GM20000 (cell line): Measurements from ENCODE around the gene SLC22A23.

ENCODE experiments used
- DNase-seq: peaks from one replicate; pipeline ENCODE4 v3.0.0; 2012; ENCODE audit warnings: low spot score
- TF ChIP-seq, protein P1 (sequence below): IDR thresholded peaks from 2 replicates; pipeline ENCODE4 v1.5.1; 2012; ENCODE audit warnings: mild to moderate bottlenecking, control low read depth; ENCODE audit errors: extremely low read depth, missing control alignments

SLC22A23 gene

DNA sequence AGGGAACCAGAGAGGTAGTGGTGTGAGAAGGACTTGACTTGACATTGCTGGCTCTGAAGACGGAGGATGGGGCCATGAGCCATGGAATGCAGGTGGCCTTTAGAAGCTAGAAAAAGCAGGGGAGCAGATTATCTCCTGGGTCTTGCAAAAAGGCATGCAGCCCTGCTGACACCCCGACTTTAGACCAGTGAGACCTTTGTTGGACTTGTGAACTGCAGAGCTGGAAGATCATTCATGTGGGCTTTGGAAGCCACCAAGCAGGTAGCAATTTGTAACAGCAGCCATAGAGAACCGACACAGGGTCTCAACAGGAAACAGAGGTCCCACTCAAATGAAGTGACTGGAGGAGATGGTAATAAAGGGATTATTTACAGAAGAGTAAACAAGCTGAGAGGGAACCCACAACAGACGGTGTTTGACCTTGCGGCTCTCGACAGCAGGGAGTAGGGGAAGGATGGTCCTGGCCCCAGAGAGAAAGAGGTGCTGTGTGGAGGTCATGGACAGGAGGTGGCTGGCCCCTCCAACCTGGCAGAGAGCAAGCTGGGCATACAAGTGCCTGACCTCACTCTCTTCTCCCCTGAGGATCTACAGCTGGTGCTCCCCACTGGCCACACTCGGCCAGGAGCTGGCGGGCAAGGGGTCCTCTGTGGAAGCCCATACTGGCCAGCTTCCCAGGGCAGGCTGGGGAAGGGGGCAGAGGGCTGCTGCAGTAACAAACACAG is 43.9 kb downstream of the SLC22A23 start:
- no peak for DNase-seq
- TF ChIP-seq, protein P1, sequence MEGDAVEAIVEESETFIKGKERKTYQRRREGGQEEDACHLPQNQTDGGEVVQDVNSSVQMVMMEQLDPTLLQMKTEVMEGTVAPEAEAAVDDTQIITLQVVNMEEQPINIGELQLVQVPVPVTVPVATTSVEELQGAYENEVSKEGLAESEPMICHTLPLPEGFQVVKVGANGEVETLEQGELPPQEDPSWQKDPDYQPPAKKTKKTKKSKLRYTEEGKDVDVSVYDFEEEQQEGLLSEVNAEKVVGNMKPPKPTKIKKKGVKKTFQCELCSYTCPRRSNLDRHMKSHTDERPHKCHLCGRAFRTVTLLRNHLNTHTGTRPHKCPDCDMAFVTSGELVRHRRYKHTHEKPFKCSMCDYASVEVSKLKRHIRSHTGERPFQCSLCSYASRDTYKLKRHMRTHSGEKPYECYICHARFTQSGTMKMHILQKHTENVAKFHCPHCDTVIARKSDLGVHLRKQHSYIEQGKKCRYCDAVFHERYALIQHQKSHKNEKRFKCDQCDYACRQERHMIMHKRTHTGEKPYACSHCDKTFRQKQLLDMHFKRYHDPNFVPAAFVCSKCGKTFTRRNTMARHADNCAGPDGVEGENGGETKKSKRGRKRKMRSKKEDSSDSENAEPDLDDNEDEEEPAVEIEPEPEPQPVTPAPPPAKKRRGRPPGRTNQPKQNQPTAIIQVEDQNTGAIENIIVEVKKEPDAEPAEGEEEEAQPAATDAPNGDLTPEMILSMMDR = no peak

DNA sequence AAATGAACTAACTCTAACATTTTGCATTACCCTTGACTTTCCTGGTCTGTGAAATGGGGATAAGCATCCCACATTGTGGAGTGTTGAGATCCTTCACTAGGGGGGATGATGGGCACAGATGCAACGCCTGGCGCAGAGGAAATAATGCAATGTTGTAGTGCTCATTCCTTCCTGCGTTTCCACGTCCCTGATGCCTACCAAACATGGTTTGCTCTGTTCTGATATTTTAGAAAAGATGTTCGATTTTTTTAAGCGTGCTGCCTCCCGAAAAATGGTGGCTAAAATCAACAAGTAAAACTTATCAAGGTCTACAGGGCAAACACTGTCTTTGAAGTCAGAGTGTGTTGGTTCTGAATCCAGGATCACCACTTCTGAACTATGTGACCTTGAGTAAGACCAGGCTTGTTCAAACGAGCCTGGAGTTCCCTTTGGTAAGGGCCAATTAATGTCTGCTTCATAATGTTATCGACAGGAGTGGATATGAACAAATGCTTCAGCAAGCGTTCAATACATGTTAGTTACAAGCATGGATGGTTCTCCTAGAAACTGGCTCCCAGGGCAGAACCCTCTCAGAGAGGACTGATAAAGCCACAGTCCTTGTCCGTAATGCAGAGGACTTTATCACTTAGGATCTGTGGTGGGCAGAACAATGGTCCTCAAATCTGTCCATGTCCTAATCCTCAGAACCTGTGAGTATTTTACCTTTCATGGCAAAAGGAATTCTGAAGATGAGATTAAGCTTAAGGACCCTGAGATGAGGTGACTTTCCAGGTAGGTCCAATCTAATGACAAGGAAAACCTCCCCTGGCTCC is 44.7 kb downstream of the SLC22A23 start:
- TF ChIP-seq, protein P1 = no peak
- DNase-seq = no peak

DNA sequence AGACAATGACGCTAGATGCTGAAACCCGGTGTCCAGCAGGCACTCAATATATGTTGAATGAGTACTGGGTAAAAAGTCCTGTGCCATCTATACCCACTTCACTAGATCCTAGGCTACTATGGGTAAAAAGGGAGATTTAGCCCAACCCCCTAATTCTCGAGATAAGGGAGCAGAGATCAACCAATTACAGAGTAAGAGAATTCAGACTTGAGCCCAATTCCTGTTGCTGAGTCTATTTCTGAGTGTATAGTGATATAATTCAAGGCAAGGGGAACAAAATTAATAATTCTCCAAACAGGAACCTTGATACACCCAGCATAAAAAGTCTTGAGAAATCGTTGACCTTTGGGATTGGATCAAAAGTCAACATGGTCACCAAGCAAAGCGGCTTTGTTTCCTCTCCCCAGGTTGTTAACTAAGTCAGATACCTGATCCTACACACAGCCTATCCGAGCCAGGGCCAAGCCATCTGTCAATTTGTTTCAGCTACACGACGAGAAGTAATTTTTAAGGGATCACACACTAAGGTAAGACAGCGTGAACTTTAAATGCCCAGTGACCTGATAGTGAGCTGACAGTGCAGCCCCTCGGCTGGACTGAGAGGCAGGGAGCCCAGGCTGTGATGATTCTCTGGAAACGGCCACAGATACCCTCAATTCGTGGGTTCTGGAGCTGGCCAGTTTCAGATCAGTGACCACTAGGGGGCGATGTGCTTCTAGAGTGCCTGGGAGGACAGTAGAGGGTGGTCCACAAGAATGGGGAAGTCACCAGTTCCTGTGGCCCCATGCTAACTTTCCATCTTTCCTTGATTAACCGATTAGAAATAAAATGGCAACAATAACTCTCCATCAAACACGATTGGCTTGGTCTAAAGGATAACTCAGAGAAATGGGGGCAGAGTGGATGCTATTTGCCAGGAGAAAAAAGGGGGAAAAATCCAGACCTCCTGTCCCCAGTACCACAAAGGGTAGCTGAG is 46.2 kb downstream of the SLC22A23 start:
- TF ChIP-seq, protein P1 = peak; percentile 40
- DNase-seq = peak; percentile 55

DNA sequence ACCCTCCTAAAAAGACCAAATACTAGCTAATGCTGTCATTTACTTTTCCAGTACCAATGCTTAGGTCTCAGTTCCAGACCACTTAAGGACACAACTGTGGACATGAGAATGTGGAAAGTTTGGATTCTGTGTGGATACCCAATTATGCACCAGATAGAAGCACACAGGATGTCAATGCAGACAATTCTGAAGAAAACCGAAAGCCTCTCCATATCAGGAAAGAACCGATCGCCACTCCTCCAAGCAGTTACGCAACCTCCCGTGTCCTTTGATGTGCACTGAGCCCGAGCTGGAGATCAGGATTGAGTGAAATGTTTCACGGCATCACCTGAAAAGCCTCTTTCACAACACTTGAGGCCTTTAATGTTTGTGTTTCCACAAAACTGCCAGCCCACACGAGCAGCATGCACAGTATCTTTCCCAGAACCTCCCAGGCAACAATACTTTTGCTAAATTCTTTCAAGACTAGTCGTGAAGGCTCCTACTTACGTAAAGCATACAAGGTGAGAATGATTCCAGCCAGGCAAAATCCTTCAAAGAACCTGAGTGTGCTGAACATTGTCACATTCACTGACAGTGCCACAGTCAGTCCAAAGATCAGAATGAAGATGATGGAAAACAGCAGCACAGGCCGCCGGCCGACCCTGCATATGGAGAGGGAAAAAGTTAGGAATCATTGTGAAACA is 47.0 kb downstream of the SLC22A23 start:
- no peak for DNase-seq
- TF ChIP-seq, protein P1 = no peak

DNA sequence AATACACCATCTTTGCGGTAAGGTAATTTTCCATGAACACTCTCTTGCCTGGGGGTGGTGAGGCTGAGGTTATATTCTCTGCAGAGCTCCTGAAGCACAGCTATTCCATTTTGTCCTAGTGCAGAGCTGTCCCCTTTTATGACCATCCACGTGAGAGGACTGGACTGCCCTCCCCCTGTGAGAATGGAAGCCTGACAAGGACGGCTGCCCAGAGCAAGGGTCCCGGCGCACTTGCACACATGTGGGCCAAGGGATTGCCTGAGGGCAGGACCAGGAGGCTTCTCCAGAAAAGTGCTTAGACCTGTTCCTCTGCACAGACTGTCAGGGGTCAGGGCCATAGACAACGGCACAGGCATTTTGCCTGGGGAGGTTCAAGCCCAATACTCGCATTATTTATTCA is 48.2 kb downstream of the SLC22A23 start:
- TF ChIP-seq, protein P1 = no peak
- DNase-seq = no peak

DNA sequence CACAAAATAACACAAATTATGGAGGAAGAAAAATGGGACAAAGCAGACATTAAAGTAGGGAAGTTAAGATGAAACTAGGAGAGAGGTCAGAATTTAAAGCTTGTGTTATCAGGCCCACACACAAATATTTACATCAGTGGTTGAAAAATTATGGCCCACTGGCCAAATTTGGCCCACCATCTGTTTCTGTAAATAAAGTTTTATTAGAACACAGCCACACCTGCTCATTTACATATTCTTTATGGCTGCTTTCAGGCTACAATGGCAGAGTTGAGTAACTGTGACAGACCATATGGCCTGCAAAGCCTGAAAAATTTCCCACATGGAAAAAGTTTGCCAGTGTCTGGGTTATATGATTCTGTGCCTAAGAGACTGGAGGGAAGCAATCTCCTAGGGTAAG is 49.0 kb downstream of the SLC22A23 start:
- TF ChIP-seq, protein P1 = no peak
- no peak for DNase-seq
